Tibial artery (tissue), 4 donors: ENCODE results near the gene NFIA.

ENCODE experiments used
- DNase-seq, 2 donors: peaks; one replicate each; pipeline ENCODE4 v3.0.0-alpha.2; 2019
- H3K27ac ChIP-seq, 2 donors: fragments of 200-600 bp; sonication (generic) in 1 of 2; 1 replicate in 1 of 2; 2 replicates in 1 of 2; pipeline ENCODE4 v1.5.1; 2018 to 2019; ENCODE audit warnings: mild to moderate bottlenecking in 1 of 2
- H3K27me3 ChIP-seq, 2 donors: fragments of 200-600 bp; sonication (generic) in 1 of 2; one replicate each; pipeline versions ENCODE4 v1.5.1 to v1.6.0; 2016 to 2019
- H3K36me3 ChIP-seq, 3 donors: fragments of 200-600 bp; sonication (generic) in 2 of 3; one replicate each; pipeline ENCODE4 v1.5.1; 2016 to 2019; ENCODE audit warnings: mild to moderate bottlenecking in 2 of 3
- H3K4me1 ChIP-seq, 4 donors: fragments of 200-600 bp; sonication (generic) in 2 of 4; 1 replicate in 3 of 4; 2 replicates in 1 of 4; pipeline ENCODE4 v1.5.1; 2016 to 2019
- H3K4me3 ChIP-seq, 2 donors: fragments of 200-600 bp; sonication (generic) in 1 of 2; 1 replicate in 1 of 2; 2 replicates in 1 of 2; pipeline ENCODE4 v1.5.1; 2018 to 2019; ENCODE audit warnings: mild to moderate bottlenecking in 2 of 2
- H3K9me3 ChIP-seq, 3 donors: fragments of 200-600 bp; sonication (generic) in 1 of 3; one replicate each; pipeline ENCODE4 v1.5.1; 2016 to 2019
- CTCF ChIP-seq, 2 experiments: fragments of 200-600 bp in 1 of 2; fragments of 450-650 bp in 1 of 2; IDR thresholded peaks; one replicate each; pipeline ENCODE4 v1.5.1; 2017 to 2019; ENCODE audit warnings: antibody characterized with exemption in 2 of 2, mild to moderate bottlenecking in 1 of 2, moderate library complexity in 1 of 2
- intact Hi-C: fragments of 100-400 bp; cut with DNase I; formaldehyde crosslinking; loops from one replicate; pipeline ENCODE4 v1.15.0; 2023; ENCODE audit warnings: low total_unique reads

Gene NFIA

GRCh38 chr1:61455400-61455799 is 373.0 kb downstream of the NFIA start:
- no peaks in the 10 kb centered on the region for H3K9me3 ChIP-seq
- no peak for TF ChIP-seq CTCF (IDR thresholded peaks at IDR 0.05)
- H3K27me3 ChIP-seq, result no peaks in the 10 kb centered on the region
- H3K27ac ChIP-seq, result peak overlapping the region; percentile 88 to 93
- H3K4me1 ChIP-seq, result peaks cover 0 to 40% (median 32%) of the 10 kb centered on the region in 4 donors
- DNase-seq, result no peak
- H3K4me3 ChIP-seq, result no peak overlapping the region
- peaks cover 0 to 9% (median 6%) of the 10 kb centered on the region in 3 donors for H3K36me3 ChIP-seq
- intact Hi-C loops, result loop anchor here (5.0 to 10.0 kb wide), 2 partner anchors 189 to 397 kb away; no protein-coding TSS in a partner anchor

GRCh38 chr1:61457526-61458040 is 375.2 kb downstream of the NFIA start:
- peaks cover 8 to 10% (median 9%) of the 10 kb centered on the region in 3 donors for H3K36me3 ChIP-seq
- no peak for TF ChIP-seq CTCF (IDR thresholded peaks at IDR 0.05)
- no peak for DNase-seq

DNA sequence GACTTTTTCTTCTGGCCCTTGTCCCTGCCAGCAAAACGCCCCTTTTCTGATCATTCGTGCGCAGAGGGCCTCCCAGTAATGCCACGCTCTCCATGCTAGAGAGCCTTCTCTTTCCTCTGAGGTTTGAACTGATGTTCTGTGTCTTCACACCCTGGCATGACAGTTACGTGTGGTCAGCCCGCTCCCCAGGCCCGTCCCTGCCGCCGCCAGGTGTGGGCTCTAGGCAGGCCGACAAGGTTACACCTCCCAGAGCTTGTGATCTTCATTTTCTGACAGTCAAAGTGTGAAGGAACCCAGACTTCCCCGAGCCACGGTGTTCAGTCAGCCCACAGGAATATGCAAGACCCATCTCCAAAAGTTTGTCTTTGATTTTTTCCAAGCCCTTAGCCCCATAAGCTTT is 377.0 kb downstream of the NFIA start:
- Histone ChIP-seq H3K27ac (no peak overlapping the region), H3K4me3 (no peak overlapping the region), H3K9me3 (no peaks in the 10 kb centered on the region), H3K27me3 (no peaks in the 10 kb centered on the region), H3K4me1 (peaks cover 0 to 1% (median 0%) of the 10 kb centered on the region in 4 donors), H3K36me3 (peaks cover 9 to 18% (median 13%) of the 10 kb centered on the region in 3 donors)
- DNase-seq, result no peak
- TF ChIP-seq CTCF (IDR thresholded peaks at IDR 0.05), result no peak
- intact Hi-C loops, result loop anchor here (5.0 to 10.0 kb wide), 2 partner anchors 185 to 393 kb away; no protein-coding TSS in a partner anchor

More at GRCh38 chr1:61457526-61458040, 375.2 kb downstream of the NFIA start:
- Histone ChIP-seq H3K4me1 (peaks cover 0 to 18% (median 15%) of the 10 kb centered on the region in 4 donors), H3K27me3 (no peaks in the 10 kb centered on the region), H3K9me3 (no peaks in the 10 kb centered on the region), H3K27ac (peak overlapping the region in 1 of 2 donors; percentile 88), H3K4me3 (no peak overlapping the region)
- intact Hi-C loops, result loop anchor here (5.0 to 10.0 kb wide), 2 partner anchors 187 to 395 kb away; no protein-coding TSS in a partner anchor

DNA sequence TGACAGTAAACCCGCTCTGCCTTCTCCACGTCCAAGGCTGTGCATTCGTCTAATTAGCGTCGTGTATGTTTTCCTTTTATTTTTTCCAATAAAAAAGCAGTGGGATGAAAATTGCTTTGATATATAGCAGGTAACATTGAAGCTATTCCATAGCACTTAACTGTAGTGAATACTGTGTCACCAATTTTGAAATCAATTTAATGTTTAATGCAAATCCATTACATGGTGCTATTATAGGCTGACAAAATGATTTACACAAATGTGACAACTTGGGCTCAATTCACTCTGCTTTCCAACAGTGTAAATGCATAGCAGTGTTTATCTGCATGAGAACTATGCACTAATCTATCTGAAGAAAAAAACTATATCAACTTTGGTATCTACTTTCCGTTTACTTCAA is 377.8 kb downstream of the NFIA start:
- H3K9me3 ChIP-seq, result no peaks in the 10 kb centered on the region
- no peaks in the 10 kb centered on the region for H3K27me3 ChIP-seq
- H3K27ac ChIP-seq, result no peak overlapping the region
- DNase-seq, result no peak
- H3K4me1 ChIP-seq, result no peaks in the 10 kb centered on the region
- H3K36me3 ChIP-seq, result peaks cover 9 to 18% (median 13%) of the 10 kb centered on the region in 3 donors
- intact Hi-C loops, result loop anchor here (10.0 kb wide), 1 partner anchor 1175 kb away; no protein-coding TSS in a partner anchor
- no peak for TF ChIP-seq CTCF (IDR thresholded peaks at IDR 0.05)
- H3K4me3 ChIP-seq, result no peak overlapping the region

DNA sequence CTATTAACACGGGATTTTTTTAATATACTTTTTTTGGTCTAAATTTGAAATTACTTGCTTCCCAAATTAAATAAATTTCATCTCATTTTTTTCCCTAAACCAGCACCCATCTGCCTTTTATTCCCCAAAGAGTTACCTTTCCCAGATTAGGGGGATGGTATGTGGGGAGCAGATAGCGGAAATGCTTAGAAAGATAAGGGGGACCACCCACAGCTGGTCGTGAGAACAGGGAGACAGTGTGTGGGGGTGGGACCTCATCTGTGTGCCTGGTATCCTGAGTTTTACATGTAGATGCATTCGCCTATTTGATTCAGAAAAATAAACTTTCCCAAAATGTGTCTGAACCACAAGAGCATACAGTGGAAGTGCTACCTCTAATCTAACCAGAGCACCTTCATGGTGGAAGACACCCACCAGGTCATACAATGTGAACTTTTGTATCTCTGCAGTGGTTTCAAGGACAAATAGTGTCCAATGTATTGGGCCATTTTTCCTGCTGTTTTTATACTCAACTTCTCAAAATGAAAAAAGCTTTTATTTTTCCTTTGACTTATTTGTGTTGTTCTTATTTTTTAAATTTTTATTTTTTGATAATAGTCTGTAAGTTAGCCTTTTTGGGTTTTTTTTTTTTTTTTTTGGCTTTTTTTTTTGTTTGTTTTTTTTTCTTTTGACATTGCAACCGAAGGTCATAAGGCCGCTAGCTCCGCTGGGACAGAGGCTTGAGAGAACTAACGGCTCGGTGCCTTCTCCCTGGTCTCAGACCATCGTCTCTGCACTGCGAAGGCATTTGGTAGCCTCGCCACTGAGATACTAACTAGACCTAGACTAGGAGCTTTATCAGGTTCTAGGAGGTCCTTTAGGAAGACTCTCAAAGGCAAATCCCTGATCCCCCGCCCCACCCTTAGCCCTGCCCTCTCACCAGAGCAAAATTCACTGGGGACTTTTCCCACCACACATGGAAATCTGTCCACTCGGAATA is 379.3 kb downstream of the NFIA start:
- DNase-seq, result no peak
- no peaks in the 10 kb centered on the region for H3K4me1 ChIP-seq
- H3K9me3 ChIP-seq, result no peaks in the 10 kb centered on the region
- H3K27ac ChIP-seq, result no peak overlapping the region
- intact Hi-C loops, result loop anchor here (10.0 kb wide), 1 partner anchor 1177 kb away; no protein-coding TSS in a partner anchor
- no peak overlapping the region for H3K4me3 ChIP-seq
- H3K27me3 ChIP-seq, result no peaks in the 10 kb centered on the region
- no peak for TF ChIP-seq CTCF (IDR thresholded peaks at IDR 0.05)
- H3K36me3 ChIP-seq, result peaks cover 0 to 13% (median 12%) of the 10 kb centered on the region in 3 donors
